B cell (primary cell): ENCODE measurements around the gene COQ9. TPM values are rescaled to one million over a fixed set of nuclear protein-coding genes. Genes with fewer than 3 reads are reported as not detected.

ENCODE experiments used
- ATAC-seq: fragments of 200-7000 bp; cut with Tn5 transposase; one replicate; pipeline ENCODE4 v1.10.0; 2021; ENCODE audit warnings: low read depth, mild to moderate bottlenecking, moderate number of reproducible peaks, moderate library complexity
- CTCF ChIA-PET: fragments of 350-600 bp; sonication (Branson Sonifier 250); formaldehyde crosslinking; loops from one replicate; lab custom pipeline; 2021; ENCODE audit warnings: antibody characterized with exemption, inconsistent platforms; lab: Charles Lee
- POLR2A ChIA-PET: fragments of 350-600 bp; sonication (Branson Sonifier 250); formaldehyde crosslinking; loops from one replicate; lab custom pipeline; 2021; ENCODE audit warnings: antibody characterized with exemption; lab: Charles Lee
- DNase-seq: peaks from one replicate; pipeline ENCODE4 v3.0.0; 2013
- H2AFZ ChIP-seq: 2 replicates; pipeline ENCODE4 v1.6.1; 2012; ENCODE audit warnings: mild to moderate bottlenecking, low read depth, low read length; ENCODE audit not compliant: insufficient read depth, poor library complexity, severe bottlenecking
- H3K27ac ChIP-seq, 2 donors: 1 replicate in 1 of 2; 2 replicates in 1 of 2; pipeline ENCODE4 v1.5.1; 2012 to 2013; ENCODE audit warnings: low read length in 2 of 2, mild to moderate bottlenecking in 2 of 2, moderate library complexity in 1 of 2
- H3K27me3 ChIP-seq, 4 experiments: fragments of 200-600 bp in 1 of 4; sonication (generic) in 1 of 4; replicated peaks in 1 of 4; 1 replicate in 2 of 4; 2 replicates in 2 of 4; pipeline versions ENCODE4 v1.6.1 to v1.7.0; 2013 to 2016; ENCODE audit warnings: low read length in 3 of 4, mild to moderate bottlenecking in 2 of 4, mixed read lengths in 1 of 4, moderate library complexity in 1 of 4; ENCODE audit not compliant: insufficient read depth in 4 of 4, control insufficient read depth in 3 of 4; ENCODE audit errors: control extremely low read depth in 1 of 4
- H3K36me3 ChIP-seq, 2 experiments: replicated peaks in 1 of 2; 1 replicate in 1 of 2; 2 replicates in 1 of 2; pipeline versions ENCODE4 v1.6.1 to v1.7.1; 2013; ENCODE audit warnings: low read length in 1 of 2; ENCODE audit not compliant: insufficient read depth in 2 of 2, control insufficient read depth in 1 of 2; ENCODE audit errors: control extremely low read depth in 1 of 2, extremely low read depth in 1 of 2
- H3K4me1 ChIP-seq, 2 donors: fragments of 200-600 bp in 1 of 2; sonication (generic) in 1 of 2; 1 replicate in 1 of 2; 2 replicates in 1 of 2; pipeline versions ENCODE4 v1.5.1 to v1.6.1; 2013 to 2017; ENCODE audit warnings: low read length in 2 of 2; ENCODE audit not compliant: control insufficient read depth in 2 of 2, insufficient read depth in 2 of 2
- H3K4me2 ChIP-seq: replicated peaks from 2 replicates; pipeline ENCODE3; 2012; ENCODE audit warnings: mild to moderate bottlenecking, low read depth, low read length; ENCODE audit not compliant: poor library complexity, severe bottlenecking
- H3K4me3 ChIP-seq, 5 experiments: fragments of 200-600 bp in 1 of 5; sonication (generic) in 1 of 5; 1 replicate in 3 of 5; 2 replicates in 2 of 5; pipeline versions ENCODE4 v1.5.1 to v1.7.0; 2011 to 2016; ENCODE audit warnings: low read length in 4 of 5, mild to moderate bottlenecking in 4 of 5, low read depth in 2 of 5, control low read depth in 1 of 5, moderate library complexity in 1 of 5; ENCODE audit not compliant: insufficient read depth in 1 of 5; ENCODE audit errors: control extremely low read depth in 1 of 5, extremely low read depth in 1 of 5
- H3K79me2 ChIP-seq: fragments of 200-600 bp; sonication (generic); one replicate; pipeline ENCODE4 v1.6.0; 2016; ENCODE audit warnings: low read length; ENCODE audit not compliant: control insufficient read depth, insufficient read depth
- H3K9ac ChIP-seq: fragments of 200-600 bp; sonication (generic); 2 replicates; pipeline ENCODE4 v1.6.1; 2017; ENCODE audit warnings: mild to moderate bottlenecking, low read length, moderate library complexity
- H3K9me3 ChIP-seq, 3 donors: one replicate each; pipeline versions ENCODE4 v1.6.1 to v1.7.1; 2013; ENCODE audit warnings: low read length in 2 of 3; ENCODE audit not compliant: control insufficient read depth in 2 of 3, insufficient read depth in 1 of 3; ENCODE audit errors: control extremely low read depth in 1 of 3
- H4K20me1 ChIP-seq: 2 replicates; pipeline ENCODE4 v1.6.0; 2012; ENCODE audit warnings: mild to moderate bottlenecking, low read length; ENCODE audit not compliant: insufficient read depth, control insufficient read depth, poor library complexity, severe bottlenecking
- H3K27ac Mint-ChIP-seq: one replicate; pipeline ENCODE4 v1.8.0; 2021; ENCODE audit warnings: mixed read lengths
- H3K27me3 Mint-ChIP-seq: one replicate; pipeline ENCODE4 v1.8.0; 2021; ENCODE audit warnings: mixed read lengths
- H3K4me1 Mint-ChIP-seq: one replicate; pipeline ENCODE4 v1.8.0; 2021; ENCODE audit warnings: mixed read lengths
- H3K4me3 Mint-ChIP-seq: one replicate; pipeline ENCODE4 v1.8.0; 2021; ENCODE audit warnings: mixed read lengths
- H3K9me3 Mint-ChIP-seq: one replicate; pipeline ENCODE4 v1.8.0; 2022; ENCODE audit warnings: mixed read lengths; ENCODE audit not compliant: insufficient read depth
- EZH2 ChIP-seq: IDR thresholded peaks from 2 replicates; pipeline ENCODE4 v1.6.1; 2012; ENCODE audit warnings: borderline replicate concordance, low read depth, mild to moderate bottlenecking, moderate library complexity, low read length; ENCODE audit not compliant: insufficient read depth, poor library complexity, severe bottlenecking
- WGBS: methylation state at CpG from one replicate; pipeline ENCODE4 v1.1.5; 2013; ENCODE audit warnings: missing lambda C conversion rate; ENCODE audit not compliant: insufficient coverage; 5-methylcytosine and 5-hydroxymethylcytosine counted together
- intact Hi-C: fragments of 100-400 bp; cut with micrococcal nuclease; formaldehyde crosslinking; loops from one replicate; pipeline ENCODE4 v1.10.0; 2022
- polyA plus RNA-seq: library from polyadenylated mRNA; depleted of rRNA; stranded (reverse); fragments of >200 nt; gene quantifications from 2 replicates; pipeline ENCODE4 v1.2.3, GENCODE V29; 2012
- total RNA-seq, 2 donors: library from RNA; stranded (reverse); fragments of 120-200 nt in 1 of 2; gene quantifications; 1 replicate in 1 of 2; 2 replicates in 1 of 2; pipeline versions ENCODE4 v1.2.3 to v1.2.4, GENCODE V29; 2013 to 2022
- TF ChIP-seq, protein P1 (sequence below): fragments of 200-600 bp; IDR thresholded peaks from one replicate; pipeline ENCODE4 v1.8.0; 2022; ENCODE audit warnings: antibody characterized with exemption, mild to moderate bottlenecking

COQ9 gene
- total and polyA plus RNA-seq, 2 donors (not counting 1 experiment from before 2014, with no cell fraction given): 41.5 to 53.0 TPM

DNA sequence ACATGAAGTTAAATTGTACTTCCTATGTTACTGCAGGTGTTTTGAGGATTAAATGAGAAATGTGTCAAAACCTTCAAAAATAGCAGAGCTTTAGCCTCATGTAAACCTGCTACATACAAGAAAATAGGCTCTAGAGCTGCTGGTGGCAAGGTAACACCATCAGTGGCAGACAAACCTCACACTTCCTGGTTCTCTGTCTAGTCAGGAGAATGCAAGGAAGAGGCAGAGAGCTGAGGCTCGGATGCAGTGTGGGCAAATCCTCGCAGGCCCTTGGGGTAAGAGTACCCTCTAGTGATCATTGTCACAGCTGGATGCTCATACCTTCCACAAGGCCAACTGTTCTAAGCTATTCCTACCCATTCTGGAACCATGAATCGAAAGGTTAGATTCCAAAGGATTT is 14.3 kb upstream of the COQ9 start:
- Histone ChIP-seq H3K36me3 (peaks cover 1 to 88% of the 10 kb centered on the region in 2 experiments), H3K27ac (no peak overlapping the region), H3K4me3 (no peak overlapping the region), H3K27me3 (no peaks in the 10 kb centered on the region), H3K4me2 (no peak overlapping the region), H3K9ac (no peak overlapping the region), H3K4me1 (no peaks in the 10 kb centered on the region), H2AFZ (no peak overlapping the region), H3K9me3 (no peaks in the 10 kb centered on the region), H3K79me2 (no peaks in the 10 kb centered on the region), H4K20me1 (no peaks in the 10 kb centered on the region)
- 92% methylated on average over 2 of the region's 3 CpGs for WGBS
- intact Hi-C loops: no loop called here
- H3K27me3 Mint-ChIP-seq: no peaks in the 10 kb centered on the region
- ATAC-seq: no peak
- ChIA-PET POLR2A (no interaction called here), CTCF (interaction anchor here (1.4 to 2.8 kb wide), 2 partner anchors 13 to 16 kb away, joined by 5 to 10 read pairs; no protein-coding TSS in a partner anchor)
- H3K4me1 Mint-ChIP-seq: no peaks in the 10 kb centered on the region
- no peaks in the 10 kb centered on the region for H3K9me3 Mint-ChIP-seq
- no peak overlapping the region for H3K27ac Mint-ChIP-seq
- TF ChIP-seq, protein P1, sequence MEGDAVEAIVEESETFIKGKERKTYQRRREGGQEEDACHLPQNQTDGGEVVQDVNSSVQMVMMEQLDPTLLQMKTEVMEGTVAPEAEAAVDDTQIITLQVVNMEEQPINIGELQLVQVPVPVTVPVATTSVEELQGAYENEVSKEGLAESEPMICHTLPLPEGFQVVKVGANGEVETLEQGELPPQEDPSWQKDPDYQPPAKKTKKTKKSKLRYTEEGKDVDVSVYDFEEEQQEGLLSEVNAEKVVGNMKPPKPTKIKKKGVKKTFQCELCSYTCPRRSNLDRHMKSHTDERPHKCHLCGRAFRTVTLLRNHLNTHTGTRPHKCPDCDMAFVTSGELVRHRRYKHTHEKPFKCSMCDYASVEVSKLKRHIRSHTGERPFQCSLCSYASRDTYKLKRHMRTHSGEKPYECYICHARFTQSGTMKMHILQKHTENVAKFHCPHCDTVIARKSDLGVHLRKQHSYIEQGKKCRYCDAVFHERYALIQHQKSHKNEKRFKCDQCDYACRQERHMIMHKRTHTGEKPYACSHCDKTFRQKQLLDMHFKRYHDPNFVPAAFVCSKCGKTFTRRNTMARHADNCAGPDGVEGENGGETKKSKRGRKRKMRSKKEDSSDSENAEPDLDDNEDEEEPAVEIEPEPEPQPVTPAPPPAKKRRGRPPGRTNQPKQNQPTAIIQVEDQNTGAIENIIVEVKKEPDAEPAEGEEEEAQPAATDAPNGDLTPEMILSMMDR: no peak
- TF ChIP-seq EZH2: no peak
- H3K4me3 Mint-ChIP-seq: no peak overlapping the region
- DNase-seq: no peak

DNA sequence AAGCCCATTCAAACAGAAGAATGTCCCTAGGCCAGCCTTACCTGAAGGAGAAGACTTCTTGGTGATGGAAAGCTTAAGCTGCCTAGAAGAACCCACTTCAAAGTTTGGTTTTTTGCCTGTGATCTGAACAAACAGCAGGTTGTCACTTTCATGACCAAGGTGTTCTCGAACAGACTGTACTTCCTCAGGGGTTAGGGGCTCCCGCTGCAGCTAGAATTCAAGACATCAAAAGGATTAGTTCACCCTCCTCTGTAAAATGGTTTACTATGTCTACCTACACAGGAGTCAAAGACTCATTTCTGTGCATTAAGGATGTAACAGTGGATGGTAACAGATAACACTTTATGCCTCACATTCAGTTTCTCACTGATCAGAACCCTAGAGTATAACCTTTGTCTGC is 13.3 kb upstream of the COQ9 start:
- H3K27me3 ChIP-seq: no peaks in the 10 kb centered on the region
- no peaks in the 10 kb centered on the region for H4K20me1 ChIP-seq
- DNase-seq (no peak), ATAC-seq (no peak)
- H3K27me3 Mint-ChIP-seq: no peaks in the 10 kb centered on the region
- no peak overlapping the region for H3K4me2 ChIP-seq
- no peaks in the 10 kb centered on the region for H3K4me1 ChIP-seq
- no peak for TF ChIP-seq EZH2
- TF ChIP-seq, protein P1: no peak
- intact Hi-C loops: no loop called here
- 100% methylated on average over 1 of the region's 2 CpGs for WGBS
- H3K4me3 Mint-ChIP-seq: no peak overlapping the region
- POLR2A ChIA-PET: no interaction called here
- no peaks in the 10 kb centered on the region for H3K9me3 Mint-ChIP-seq
- H3K9me3 ChIP-seq: peaks cover 0 to under 1% (median 0%) of the 10 kb centered on the region in 3 donors
- peaks cover 2% of the 10 kb centered on the region for H3K79me2 ChIP-seq
- no peak overlapping the region for H3K4me3 ChIP-seq
- no peak overlapping the region for H3K9ac ChIP-seq
- no peak overlapping the region for H2AFZ ChIP-seq
- no peaks in the 10 kb centered on the region for H3K4me1 Mint-ChIP-seq
- CTCF ChIA-PET: interaction anchor here (1.4 kb wide), 1 partner anchor 14 kb away, joined by 5 read pairs; no protein-coding TSS in a partner anchor
- H3K27ac Mint-ChIP-seq: no peak overlapping the region
- H3K27ac ChIP-seq: no peak overlapping the region
- peaks cover 1 to 87% of the 10 kb centered on the region in 2 experiments for H3K36me3 ChIP-seq
